Activated T-cell treated with anti-CD3 and anti-CD28 coated beads for 48 hours (primary cell): ENCODE data around the gene CIITA.
"Not testable (repeated sequence)": the region's sequence is repeated elsewhere in the genome, so short reads cannot be mapped to it uniquely, and the experiment has no call there.

ENCODE experiments used
- DNase-seq: peaks from one replicate; pipeline ENCODE4 v3.0.0-alpha.2; 2020; ENCODE audit warnings: low read depth

Gene CIITA

DNA sequence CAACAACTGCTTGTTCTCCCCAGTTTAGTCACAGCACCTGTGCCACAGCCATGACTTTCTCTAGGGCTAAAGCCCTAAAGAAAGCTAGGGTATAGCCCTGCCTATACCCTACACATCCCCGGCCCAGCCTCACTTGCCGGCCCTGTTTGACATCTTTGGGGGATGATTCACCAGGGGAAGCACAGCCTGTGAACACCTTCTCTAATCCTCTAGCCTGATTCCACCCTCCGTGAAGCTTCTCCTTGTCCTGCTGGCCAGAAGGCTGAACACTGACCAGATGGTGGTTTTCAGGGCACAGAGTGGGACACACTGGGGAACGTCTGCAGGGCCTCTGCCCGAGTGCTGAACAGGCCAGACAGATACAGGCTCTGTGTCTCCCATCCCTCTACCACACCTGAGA, 73.4 kb downstream of the CIITA start:
- DNase-seq = no peak

DNA sequence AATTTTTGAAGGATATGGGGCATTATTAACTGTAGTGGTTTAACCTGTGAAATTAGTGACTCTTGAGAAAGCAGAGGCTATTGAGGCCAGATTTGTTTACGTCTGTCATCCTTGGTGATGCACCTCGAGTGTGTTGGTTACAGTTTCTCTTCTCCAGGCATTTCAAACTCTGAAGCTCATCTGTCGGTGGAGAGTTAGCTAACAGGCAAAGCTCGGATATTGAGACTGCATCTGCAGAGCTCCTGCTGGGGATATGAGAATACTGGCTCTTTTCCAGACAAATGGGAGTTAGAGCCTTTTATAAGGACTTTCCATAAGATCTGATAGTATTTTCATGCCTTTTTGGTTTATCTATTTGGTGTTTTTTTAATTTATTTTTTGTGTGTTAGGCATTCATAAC, 74.0 kb downstream of the CIITA start:
- no peak for DNase-seq

DNA sequence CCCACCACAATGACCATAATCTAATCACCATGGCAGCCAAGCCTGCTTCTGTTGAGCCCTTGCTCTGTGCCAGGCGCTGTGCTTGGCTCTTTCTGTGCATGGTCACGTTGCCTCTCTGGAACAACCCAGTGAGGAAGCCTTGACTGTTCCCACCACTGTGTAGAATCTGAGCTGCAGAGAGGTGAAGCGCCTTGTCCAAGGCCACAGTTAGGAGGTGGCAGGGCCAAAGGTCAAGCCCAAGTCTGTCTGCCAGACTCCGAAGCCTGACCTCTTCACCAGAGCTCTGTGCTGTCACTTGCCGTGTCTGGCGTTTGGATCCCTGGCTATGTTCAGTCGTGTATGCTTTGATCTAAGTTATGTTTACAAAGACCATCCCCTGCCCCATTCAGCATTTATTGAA, 77.9 kb downstream of the CIITA start:
- DNase-seq = no peak

DNA sequence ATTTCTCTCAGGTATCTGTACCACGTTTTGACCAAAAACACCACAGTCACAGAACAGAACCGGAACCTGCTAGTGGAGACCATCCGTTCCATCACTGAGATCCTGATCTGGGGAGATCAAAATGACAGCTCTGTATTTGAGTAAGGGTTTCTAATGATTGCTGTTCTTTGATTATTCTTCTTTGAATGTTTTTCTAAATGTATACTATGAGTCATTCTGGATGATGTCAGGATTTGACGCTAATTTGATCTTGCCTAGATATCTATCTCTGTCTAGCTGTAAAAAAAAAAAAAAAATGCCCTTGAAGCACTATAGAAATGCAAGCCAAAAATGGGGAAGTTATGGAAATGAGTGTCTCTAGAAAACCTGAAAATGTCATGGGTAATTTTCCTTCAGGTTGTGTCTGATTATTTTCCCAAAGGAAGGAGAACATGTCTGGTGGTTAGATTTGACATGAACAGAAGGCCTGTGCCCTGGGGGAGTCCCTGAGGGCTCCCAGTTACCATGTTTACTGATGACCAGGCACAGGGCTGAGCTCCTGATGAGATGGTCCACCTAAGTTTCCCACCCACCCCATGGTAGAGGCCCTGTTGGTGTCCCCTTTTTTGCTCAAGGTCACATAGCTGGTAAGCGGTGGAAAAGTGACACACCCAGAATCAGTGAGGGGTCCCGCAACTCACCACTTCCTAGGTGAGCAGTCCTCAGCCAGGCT, 80.9 kb downstream of the CIITA start:
- DNase-seq = no peak

DNA sequence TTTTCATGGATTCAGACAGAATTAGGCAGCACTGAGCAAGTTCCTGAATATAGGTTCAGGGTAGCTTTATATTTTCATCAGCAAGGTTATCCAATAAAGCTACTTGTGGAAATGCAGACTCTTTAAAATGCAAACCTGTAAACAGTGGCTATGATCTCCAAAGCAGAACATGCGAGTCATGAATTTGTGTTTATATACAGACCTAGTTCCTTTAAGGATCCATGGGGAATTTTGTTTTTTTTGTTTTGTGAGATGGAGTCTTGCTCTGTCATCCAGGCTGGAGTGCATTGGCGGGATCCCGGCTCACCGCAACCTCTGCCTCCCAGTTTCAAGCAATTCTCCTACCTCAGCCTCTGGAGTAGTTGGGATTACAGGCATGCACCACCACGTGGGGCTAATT, 82.2 kb downstream of the CIITA start:
- no peak for DNase-seq

DNA sequence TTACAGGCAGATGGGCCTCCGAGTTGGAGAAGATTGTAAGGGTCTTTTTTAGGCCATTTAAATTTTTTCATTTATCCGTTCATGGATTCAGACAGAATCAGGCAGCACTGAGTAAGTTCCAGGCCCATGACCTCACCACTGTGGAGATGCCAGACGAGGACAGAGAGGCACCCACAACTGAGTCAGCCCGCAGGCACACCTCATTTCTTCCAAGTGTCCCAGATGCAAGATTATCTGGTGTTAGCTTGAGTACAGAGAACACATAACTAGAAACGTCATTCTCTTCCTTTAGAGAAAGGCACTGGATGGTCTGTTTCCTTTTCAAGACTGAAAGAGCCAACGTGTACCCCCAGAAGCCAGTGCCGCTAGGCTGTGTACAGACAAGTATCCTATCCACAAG, 84.2 kb downstream of the CIITA start:
- DNase-seq = no peak

DNA sequence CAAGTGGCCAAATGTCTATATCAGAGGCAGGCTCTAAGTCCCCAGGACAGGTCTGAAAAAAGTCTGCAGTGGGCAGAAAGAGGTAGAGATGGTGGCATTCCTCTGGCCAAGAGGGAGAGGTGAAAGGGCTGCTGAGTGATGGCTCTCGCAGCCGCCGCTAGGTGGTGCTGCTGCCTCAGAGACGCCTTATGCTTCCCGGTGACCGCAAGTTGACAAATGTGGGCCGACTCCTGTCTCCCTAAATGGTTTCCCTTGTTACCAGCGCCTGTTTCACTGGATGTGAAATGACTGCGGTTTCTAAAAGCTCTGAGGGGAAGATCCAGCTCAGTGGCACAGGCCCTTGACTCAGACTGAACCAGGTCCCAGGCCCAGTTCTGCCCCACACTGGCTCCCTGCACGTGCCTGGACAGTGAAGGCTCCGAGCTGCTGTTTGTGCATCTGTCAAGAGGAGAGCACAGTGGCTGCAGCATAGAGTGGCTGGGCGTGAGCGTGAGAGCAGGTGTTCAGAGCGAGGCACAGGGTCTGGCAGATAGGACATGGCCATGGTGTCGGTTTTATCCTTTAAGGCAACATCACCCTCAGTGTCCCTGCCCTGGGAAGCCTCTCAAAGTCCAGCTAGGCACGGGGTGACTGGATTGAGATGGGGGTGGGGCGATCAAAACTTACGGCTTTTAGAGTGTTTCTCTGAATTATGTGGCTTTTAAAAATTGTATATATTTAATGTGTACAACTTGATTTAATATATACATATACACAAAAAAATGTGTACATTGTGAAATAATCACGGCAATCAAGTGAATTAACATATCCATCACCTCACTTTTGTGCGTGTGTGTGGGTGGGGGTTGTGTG, 87.3 kb downstream of the CIITA start:
- DNase-seq = peak; percentile 82

DNA sequence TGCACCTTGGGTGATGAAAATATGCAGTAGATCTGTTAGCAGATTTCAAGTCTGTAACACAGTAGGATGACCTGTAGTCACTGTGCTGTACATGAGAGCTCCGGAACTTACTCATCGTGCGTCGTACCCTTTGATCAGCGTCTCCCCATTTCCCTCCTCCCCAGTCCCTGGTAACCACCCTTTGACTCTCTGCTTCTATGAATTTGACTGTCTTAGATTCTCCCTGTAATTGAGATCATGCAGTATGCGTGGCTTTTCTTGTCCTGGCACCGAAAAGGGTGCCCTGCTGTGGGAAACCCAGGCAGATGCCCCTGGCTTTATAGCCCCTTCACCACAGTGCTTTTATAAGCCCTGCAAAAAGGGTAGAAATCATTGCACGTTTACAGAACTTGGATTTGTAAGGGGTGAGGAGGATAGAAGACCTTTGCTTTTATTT, 87.9 kb downstream of the CIITA start:
- peak; percentile 50 for DNase-seq

DNA sequence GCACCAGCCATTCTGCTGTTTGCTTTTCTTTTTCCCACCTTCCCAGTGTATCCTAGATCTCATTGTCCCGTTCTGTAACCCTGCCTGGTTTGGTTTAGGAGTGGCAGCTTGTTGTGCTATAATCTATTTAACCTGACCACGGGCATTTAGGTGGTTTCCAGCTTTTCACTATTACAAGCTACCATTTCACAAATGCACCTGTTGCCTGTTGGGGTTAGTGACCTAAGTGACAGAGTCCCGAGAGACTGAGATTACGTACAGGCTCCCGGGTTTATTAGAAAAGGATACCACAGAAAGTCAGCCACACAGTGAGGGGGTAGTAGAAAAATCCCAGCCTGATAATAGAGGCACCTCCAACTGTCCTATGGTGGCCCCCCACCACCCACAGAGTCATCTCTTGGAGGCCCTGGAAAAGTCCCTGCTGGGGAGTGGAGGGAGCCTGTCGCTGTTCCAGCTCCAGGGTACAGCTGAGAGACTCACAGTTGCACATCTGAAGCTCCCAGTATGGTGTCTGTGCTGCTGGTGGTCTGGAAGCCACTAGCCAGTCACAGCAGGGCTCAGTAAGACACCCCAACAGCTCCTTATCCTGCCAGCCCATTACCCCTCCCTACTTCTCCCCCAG, 88.5 kb downstream of the CIITA start:
- no peak for DNase-seq

DNA sequence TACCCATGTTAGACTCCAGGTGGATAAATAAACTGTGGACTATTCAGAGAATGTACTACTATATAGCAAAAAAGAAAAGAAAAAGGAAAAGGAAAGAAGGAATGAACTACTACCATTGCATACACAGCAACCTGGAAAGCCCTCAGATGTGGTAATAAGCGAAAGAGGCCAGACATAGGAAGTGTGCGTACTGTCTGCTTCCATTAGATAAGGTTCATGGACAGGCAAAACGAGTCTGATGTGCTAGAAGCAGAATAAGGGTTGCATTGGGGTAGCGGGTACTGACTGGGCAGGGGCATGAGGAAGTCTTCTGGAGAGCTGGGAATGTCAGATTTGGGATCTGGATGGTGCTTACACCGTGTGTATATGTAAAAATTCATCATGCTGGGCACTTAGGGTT, 89.1 kb downstream of the CIITA start:
- no peak for DNase-seq

DNA sequence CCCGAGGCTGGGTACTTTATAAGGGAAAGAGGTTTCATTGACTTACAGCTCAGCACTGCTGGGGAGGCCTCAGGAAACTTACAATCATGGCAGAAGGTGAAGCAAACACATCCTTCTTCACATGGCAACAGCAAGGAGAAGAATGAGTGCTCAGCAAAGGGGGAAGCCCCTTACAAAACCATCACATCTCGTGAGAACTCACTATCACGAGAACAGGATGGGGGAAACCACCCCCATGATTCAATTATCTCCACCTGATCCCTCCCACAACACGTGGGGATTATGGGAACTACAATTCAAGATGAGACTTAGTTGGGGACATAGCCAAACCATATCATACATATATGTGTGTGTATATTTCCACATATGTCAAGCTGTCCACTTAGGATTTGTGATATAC, 89.6 kb downstream of the CIITA start:
- DNase-seq = not testable (repeated sequence)

DNA sequence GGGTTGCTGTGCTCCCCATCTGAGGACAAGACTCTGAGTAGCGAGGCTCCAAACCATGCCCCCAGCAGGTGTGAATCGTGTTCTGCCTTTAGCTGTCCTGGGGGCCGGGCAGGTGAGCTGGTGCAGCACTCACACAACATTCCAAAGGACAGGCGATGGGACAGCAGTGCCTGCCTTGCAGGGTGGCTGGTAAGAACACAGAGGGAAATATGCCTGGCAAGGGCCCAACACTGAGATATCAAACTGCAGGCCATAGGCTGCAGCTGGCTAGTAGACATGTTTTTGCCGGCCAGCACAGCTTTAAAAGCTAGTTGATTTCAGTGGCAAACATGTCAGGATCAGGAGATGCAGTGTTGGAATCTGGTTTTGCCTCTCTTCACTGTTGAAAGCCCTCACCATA, 91.0 kb downstream of the CIITA start:
- no peak for DNase-seq

DNA sequence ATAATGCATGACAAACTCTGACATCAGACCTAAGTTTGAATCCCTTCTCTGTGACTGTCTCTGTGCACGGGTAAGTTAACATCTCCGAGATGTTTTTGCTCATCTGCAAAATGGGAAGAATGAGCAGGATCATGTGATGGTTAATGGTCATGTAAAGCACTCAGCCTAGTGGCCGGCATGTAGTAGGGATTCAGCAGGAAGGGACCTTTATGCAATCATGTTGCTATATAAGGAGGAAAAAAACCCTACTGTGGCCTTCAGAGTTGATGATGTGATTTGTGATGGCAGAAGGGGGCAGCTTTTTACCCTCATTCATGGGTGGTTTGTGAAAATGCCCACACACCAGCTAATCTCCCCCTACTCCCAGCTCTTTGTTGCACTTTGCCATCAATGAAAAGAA, 91.5 kb downstream of the CIITA start:
- no peak for DNase-seq

DNA sequence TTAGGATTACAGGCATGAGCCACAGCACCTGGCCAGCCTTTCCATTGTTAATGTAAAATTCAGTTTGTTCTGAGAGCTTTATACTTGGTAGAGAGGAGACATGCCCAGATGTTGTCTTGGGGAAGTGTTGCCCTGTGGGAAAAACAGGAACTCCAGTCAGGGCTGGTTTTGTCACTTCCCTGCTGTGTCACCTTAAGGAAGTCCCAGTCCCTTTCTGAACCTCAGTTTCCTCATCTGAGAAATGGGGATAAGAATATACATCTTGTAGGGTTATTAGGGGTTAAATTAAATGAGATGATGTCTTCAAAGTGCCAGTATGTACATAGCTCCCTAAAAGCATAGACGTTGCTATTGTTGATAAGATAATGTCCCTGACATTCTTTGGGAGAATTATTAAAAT, 92.6 kb downstream of the CIITA start:
- DNase-seq = no peak

DNA sequence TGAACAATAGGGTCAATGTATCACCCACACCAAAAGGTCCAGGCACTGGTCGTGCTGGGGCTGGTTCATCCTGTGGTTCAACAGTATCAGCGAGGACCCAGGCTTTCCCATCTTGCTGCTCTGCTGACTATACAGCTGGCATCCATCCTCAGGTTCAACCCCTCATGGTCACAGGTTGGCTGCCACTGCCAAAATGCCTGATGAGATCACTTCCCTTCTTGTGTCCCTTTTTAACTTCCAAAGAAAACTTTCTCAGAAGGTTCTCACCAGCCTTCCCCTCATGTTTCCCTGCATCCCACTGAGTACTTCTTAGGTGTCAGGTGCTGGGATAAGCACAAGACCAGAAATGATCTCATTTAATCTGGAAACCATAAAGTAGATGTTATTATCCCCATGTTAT, 93.1 kb downstream of the CIITA start:
- DNase-seq = no peak

DNA sequence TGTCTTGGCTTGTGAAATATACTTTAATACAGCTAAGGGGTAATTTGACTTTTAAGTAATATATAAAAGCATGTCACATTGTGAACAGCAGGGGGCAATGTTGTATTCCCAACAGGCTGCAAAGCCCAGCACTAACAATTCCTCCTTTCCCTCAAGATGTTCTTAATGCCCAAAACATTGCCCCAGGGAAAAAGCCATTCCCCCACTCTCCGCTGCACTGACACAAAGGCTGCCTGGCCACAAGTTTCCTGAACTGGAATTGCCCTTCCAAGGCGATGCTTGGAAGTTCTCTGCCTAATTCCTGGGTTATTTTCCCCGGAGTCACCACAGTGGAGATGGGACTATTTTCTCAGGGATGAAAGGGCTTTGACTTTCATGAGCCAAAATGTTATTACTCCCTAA, 94.6 kb downstream of the CIITA start:
- DNase-seq = no peak

DNA sequence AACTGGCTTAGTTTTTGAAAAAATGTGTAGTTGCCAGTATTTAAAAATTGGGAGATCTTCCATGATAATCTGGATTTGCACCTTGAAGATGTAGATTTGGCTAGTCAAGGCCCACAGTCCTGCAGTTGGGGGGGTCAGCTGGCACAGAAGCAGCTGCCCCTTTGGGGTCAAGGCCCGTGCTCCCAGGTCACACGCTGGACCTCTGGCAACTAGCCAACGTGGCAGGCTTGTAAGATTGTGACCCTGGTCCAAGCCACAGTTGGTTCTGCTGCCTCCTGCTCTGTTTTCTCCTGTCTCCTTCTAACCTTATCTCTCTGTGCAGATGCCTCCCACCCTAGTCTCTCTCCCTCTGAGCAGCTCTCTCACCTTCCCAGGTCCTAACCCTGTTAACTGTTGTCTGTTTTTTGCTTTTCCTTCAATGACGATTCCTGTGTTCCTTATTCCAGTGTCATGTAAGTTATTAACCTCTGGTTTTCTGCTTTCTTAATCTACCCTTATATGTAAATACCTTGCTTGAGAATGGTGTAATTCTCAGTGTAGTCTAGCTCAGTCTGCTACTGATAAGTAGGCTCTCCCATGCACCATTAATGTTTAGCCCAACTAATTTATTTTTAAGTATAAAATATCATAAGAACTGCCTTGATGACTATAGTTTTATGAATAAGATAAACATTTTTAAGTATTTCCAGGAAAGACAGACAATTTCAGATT, 95.3 kb downstream of the CIITA start:
- no peak for DNase-seq

DNA sequence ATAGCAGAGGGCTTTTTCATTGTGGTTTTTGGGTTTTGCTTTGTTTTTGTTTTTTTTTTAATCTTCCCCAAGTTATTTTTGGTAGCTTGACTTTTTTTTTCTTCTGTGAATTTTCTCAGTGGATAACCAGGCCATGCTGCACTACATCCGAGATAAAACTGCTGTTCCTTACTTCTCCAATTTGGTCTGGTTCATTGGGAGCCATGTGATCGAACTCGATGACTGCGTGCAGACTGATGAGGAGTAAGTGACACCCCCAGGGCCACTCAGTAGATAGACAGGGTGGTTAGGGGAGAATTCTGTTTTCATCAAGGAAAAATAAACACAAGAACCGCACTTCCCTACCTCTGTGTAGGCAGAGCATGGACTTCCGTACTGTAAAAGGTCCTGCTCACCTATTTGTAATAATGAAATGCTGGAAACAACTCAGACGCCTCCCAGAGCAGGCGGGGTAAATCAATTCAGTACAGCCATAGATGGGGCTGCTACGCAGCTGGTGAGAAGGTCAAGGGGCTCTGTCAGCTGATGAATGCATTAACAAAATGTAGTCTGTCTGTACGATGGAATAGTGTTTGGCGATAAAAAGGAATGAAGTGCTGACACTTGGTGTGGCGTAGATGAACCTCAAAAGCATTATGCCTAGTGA, 95.9 kb downstream of the CIITA start:
- DNase-seq = no peak

DNA sequence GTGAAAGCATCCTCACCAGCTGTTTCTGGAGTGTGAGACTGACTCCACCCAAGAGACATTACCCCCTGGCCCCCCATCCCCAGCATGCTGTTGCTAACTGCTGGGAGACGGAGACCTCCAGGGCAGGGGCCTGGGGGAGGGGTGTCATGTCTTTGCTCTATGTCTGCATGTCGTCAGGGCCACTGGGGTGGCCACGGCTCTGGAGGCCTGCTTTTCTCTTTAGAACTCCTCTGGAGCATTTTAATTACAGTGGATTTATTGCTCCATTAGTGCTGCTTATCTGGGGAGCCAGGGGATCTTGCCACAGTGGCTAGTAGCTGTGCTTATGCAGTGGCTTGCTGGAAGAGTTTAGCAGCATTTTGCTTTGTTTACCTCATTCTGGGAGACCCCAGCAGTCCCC, 99.6 kb downstream of the CIITA start:
- no peak for DNase-seq

DNA sequence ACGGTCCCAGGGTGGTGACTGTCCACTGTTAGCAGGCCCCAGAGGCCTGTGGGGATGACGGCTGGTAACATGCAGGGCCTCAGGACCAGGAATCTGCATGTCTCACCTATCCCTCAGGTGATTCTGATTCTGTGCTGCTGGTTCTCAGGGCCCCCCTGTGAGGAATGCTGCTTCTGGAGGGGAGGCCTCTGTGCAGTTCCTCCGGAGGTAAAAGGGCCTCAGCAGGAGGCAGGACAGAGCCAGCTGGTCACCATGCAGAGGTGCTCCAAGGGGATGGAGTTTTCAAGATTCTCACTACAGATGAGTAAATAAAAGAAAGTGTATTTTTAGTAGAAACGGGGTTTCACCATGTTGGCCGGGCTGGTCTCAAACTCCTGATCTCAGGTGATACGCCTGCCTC, 101.1 kb downstream of the CIITA start:
- no peak for DNase-seq

DNA sequence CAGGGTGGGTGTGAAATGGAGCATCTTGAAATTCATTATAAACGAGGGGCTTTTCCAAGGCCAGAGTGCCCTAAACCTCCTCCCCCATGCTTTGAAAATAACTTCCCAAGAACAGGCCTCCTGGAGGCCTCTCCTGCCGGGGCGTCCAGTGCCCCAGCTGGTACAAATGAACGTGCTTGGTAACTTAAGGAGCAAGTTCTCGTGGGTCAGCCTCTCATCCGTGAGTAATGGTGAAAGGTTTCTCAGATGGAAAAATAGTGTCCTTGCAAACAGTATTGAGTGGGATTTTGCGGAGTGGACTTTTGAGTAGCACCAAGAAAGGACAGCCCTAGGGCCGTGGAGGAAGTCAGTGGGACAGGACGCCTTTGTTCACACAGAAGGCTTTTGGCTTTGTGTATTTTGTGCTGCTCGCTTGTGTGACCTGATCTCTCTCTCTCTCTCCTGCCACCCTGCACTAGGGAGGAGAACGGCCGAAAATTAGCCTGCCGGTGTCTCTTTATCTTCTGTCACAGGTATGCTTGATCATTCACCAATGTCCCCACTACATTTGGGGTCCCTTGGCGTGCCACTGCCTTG, 102.0 kb downstream of the CIITA start:
- no peak for DNase-seq
